Measurements from ENCODE around the gene POU2F1. TPM values are rescaled to one million over a fixed set of nuclear protein-coding genes. Genes with fewer than 3 reads are reported as not detected.

The POU2F1 gene
- polyA plus RNA-seq, 4 donors: 8.1 to 16.6 (median 16.2) TPM

- no peak for DNase-seq (ENCODE audit: low read depth in 4 of 4, low spot score in 3 of 4)
Observed at GRCh38 chr1:167409183-167409582, 188.5 kb downstream of the POU2F1 start.

DNA sequence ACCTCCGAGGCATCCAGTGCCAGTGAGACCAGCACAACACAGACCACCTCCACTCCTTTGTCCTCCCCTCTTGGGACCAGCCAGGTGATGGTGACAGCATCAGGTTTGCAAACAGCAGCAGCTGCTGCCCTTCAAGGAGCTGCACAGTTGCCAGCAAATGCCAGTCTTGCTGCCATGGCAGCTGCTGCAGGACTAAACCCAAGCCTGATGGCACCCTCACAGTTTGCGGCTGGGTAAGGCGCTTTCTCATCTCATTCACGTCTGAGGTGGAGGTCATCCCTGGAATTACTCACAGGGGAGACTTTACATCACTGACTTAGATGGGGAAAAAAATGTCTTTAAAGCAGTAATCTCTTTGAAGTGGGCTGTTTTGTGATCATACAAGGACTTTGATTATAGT lies 191.4 kb downstream of the POU2F1 start:
- DNase-seq (ENCODE audit: low read depth in 4 of 4, low spot score in 3 of 4): no peak

DNA sequence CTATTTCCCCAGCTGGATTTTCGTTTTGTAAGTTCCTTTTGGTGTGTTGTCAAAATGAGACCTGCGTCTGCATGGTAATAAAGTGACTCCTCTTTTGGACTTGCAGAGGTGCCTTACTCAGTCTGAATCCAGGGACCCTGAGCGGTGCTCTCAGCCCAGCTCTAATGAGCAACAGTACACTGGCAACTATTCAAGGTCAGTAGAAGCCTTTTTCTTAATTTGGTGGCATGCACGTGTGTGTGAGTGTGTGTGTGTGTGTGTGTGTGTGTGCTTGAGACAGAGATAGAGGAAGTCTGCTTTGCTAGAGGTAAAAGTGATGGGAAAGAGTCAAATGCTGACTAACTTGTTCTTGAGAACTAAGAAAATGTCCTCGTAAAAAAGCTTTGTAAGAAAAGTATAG lies 192.2 kb downstream of the POU2F1 start:
- no peak for DNase-seq (ENCODE audit: low read depth in 4 of 4, low spot score in 3 of 4)

DNA sequence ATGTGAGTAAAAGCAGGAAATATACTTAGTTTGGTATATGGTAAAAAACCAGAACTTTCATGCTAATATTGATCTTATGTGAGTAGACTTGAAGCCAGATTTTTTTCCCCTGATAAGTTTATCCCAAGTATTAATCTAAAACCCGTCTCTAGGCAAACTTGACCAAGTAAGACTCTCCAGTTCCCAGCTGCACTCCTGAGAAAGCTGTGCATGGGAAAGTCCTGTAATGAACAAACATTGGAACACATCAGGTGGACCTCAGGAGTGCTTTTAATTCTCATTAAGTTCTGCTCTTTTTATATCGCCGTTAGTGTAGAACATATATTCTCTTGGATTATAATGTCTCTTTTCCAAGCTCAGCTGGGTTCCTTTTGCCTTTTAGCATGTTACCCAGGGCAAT lies 192.6 kb downstream of the POU2F1 start:
- no peak for DNase-seq (ENCODE audit: low read depth in 4 of 4, low spot score in 3 of 4)

DNA sequence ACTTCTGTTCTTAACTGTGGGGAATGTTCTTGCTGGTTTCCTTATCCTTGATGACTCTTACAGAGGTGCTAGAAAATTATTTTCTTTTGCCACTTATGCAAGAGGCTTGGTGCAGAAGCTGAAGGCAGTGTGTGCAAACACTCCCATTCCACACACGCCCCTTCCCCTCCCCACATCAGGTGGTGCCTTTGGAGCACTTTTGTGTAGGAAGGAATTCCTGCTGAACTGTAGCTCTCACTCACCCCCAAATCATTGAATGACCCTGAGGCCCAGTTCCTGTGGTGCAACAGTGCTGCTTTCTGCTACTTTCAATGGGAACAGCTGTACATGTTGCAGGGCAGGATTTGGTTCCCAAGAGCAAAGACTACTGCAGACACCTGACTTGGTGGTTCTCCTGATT lies 195.8 kb downstream of the POU2F1 start:
- DNase-seq (ENCODE audit: low read depth in 4 of 4, low spot score in 3 of 4): no peak

GRCh38 chr1:167418391-167418790 lies 197.7 kb downstream of the POU2F1 start:
- DNase-seq (ENCODE audit: low read depth in 4 of 4, low spot score in 3 of 4): no peak

DNA sequence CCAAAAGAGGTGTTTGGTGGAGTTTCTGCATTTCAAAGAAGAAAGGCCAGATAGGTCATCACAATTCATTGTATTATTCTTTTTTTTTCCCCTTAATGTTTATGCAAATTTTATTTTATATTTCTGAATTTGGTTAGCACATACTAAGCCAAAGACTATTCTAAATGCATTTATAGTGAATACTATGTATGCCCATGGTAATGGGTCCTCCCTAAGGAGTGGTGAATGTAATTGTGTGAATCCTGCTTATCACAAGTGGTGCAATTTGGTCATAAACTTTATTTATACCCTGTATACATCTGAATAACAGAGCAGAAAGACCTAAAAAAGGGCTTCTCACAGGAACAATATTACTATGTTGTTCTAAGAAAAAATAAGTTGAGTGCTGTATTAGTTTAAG lies 198.6 kb downstream of the POU2F1 start:
- no peak for DNase-seq (ENCODE audit: low read depth in 4 of 4, low spot score in 3 of 4)

DNA sequence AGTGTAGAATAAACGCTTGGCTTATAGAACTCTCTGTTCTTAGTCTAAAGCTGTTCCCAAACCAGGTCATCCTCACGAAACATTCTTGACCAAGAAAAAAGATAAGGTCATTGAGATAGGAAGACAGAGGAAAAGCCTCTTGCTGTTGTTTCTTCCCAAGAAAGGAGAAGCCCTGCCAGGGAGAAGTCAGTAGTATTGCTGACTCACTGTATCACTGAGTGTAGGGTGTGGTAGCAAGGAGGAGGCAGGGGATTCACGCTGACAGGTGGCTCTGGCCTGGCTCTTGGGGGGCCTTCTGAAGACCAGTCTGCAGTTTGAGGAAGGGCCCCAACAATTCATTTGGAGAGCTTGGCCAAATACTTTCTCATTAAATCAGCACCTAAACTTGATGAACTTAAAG lies 199.8 kb downstream of the POU2F1 start:
- no peak for DNase-seq (ENCODE audit: low read depth in 4 of 4, low spot score in 3 of 4)

GRCh38 chr1:167423684-167424619 lies 203.3 kb downstream of the POU2F1 start:
- no peak for DNase-seq (ENCODE audit: low read depth in 4 of 4, low spot score in 3 of 4)

DNA sequence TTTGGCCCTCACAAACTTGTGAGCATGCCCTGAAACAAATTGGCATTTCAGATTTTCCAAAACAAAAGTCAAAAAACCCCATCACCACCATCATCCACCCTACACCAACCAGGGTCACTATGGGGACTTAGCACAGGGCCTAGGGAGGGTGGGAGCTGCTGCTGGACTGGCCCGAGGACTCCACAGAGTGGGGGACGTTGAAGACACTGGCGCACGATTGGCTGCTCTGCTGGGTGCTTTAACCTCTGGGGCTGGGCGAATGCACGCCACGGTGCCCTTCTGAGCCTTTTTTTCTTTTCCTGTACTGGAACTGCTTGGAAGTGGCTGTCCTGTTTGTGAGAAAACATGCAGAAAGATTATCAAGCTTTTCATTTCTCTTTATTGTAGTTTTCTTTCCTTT lies 204.8 kb downstream of the POU2F1 start:
- DNase-seq (ENCODE audit: low read depth in 4 of 4, low spot score in 3 of 4): no peak

- no peak for DNase-seq (ENCODE audit: low read depth in 4 of 4, low spot score in 3 of 4)
Observed at GRCh38 chr1:167426716-167427115, 206.0 kb downstream of the POU2F1 start.

DNA sequence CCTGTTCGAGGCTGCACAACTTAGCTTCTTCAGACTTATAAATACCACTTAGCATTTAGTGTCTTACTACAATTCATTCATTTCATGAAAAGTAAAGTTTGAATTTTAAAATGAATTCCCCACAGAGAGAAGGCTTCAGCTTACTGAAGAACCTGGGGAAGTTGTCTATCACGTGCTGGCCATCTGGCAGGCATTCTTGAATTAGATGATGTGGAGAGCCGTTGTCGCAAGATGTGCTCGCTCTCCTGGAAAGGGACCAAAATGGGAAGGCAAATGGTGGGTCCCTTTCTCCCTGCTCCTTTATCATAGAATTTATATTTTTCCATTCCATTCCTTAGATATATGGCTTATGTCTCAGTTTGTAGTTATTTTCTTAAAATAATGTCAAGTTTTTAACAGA lies 207.2 kb downstream of the POU2F1 start:
- no peak for DNase-seq (ENCODE audit: low read depth in 4 of 4, low spot score in 3 of 4)

GRCh38 chr1:167428395-167428794 lies 207.7 kb downstream of the POU2F1 start:
- no peak for DNase-seq (ENCODE audit: low read depth in 4 of 4, low spot score in 3 of 4)

- DNase-seq (ENCODE audit: low read depth in 4 of 4, low spot score in 3 of 4): no peak
Observed at GRCh38 chr1:167429612-167430011, 208.9 kb downstream of the POU2F1 start.

- no peak for DNase-seq (ENCODE audit: low read depth in 4 of 4, low spot score in 3 of 4)
Observed at GRCh38 chr1:167430134-167430848, 209.6 kb downstream of the POU2F1 start.

DNA sequence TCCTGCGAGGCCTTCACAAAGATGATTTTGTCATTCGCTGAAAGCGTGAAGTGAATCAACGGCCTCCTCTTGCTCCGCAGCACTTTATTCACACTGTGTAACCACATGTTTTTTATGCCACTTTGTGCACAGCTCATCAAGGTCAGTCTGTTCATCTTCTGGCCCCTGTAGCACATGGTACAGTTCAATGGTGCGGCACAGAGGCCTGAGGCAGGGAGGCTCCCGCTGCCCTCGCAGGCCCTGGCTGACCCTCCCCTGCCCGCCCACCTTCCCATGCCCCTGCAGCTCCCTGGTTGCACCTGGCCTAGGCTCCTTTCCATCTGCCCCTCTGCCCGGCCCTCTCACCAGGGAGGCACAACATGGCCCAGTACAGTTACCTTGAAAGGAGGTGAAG lies 210.2 kb downstream of the POU2F1 start:
- DNase-seq (ENCODE audit: low read depth in 4 of 4, low spot score in 3 of 4): no peak

DNA sequence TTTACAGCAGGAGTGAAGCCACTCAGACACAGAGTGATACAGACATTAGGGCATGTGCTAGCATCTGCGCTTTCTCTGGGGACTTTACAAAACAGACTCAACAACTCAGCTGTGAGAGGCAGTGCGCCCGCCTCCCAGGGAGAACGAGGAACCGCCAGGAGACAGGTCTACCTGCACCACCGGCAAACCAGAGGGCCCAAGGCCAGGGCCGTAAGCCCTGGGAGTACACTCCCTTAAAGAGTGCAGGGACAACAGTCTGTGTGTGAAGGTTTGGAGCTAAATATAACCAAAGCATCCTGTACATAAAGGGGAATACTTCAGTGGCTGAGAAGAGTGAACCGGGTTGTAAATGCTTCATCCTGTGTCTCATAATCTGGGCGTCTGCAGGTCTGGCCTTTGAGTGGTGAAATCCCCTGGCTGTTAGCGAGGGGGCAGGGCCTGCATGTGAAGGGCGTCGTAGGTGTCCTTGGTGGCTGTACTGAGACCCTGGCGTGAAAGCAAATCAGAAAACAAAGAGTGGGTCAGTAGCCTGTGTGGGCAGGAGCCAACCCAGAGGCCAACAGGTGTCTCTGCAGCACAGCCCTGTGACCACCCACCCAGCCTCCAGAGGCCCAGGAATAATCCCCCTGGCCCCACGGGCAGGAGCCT lies 210.7 kb downstream of the POU2F1 start:
- no peak for DNase-seq (ENCODE audit: low read depth in 4 of 4, low spot score in 3 of 4)

DNA sequence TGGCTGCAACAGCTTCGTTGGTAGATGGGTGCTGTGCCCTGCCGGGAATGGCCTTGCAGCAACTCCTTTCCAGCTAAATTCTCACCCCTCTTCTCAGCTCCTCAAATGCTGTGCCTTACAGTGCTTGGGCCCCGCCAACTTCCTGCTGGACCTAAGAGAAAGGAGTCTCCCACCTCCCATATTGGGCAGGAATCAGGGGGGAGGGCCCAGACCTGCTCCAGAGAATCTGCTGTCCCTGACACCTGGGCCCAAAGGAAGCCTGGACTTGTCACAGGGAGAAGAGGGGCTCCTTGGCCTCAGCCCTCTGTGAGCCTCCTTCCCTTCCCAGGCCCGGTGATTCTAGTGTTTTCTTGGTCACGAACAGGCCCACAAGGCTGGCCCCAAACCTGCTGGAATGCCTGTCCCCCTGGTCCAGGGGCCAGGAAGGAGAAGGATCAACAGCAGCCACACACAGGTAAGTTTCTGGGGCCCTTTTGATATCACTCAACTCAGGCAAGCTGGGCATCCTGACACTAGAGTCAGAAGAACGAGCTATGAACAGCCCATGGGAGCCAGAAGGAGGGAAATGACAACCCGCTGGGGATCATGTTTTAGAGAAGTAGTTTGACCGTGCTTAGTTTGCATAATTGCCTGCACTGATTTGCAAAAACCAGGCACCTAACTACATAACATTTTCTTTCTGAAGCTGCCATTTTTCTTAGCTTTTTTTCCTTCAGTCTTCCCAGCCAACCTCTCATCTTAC lies 211.4 kb downstream of the POU2F1 start:
- DNase-seq (ENCODE audit: low read depth in 4 of 4, low spot score in 3 of 4): no peak

- DNase-seq (ENCODE audit: low read depth in 4 of 4, low spot score in 3 of 4): no peak
Observed at GRCh38 chr1:167432780-167433179, 212.1 kb downstream of the POU2F1 start.

- no peak for DNase-seq (ENCODE audit: low read depth in 4 of 4, low spot score in 3 of 4)
Observed at GRCh38 chr1:167433884-167434283, 213.2 kb downstream of the POU2F1 start.

GRCh38 chr1:167434306-167434705 lies 213.6 kb downstream of the POU2F1 start:
- no peak for DNase-seq (ENCODE audit: low read depth in 4 of 4, low spot score in 3 of 4)
